GM12801 (cell line): ENCODE measurements around the gene RASAL2.

Experiments
- CTCF ChIP-seq: IDR thresholded peaks from one replicate; pipeline ENCODE4 v1.5.1; 2011; ENCODE audit warnings: control low read depth; ENCODE audit not compliant: insufficient read length; ENCODE audit errors: extremely low read depth

Gene RASAL2

GRCh38 chr1:178169649-178170048 is 75.7 kb downstream of the RASAL2 start:
- TF ChIP-seq CTCF: no peak

GRCh38 chr1:178172939-178173338 is 79.0 kb downstream of the RASAL2 start:
- no peak for TF ChIP-seq CTCF

- TF ChIP-seq CTCF: no peak
Observed at GRCh38 chr1:178174539-178174938, 80.6 kb downstream of the RASAL2 start.

- TF ChIP-seq CTCF: no peak
Observed at GRCh38 chr1:178180405-178180804, 86.5 kb downstream of the RASAL2 start.

GRCh38 chr1:178183796-178184195 is 89.9 kb downstream of the RASAL2 start:
- TF ChIP-seq CTCF: no peak

GRCh38 chr1:178188306-178188705 is 94.4 kb downstream of the RASAL2 start:
- TF ChIP-seq CTCF: no peak

- TF ChIP-seq CTCF: no peak
Observed at GRCh38 chr1:178189814-178190213, 95.9 kb downstream of the RASAL2 start.

GRCh38 chr1:178190881-178191280 is 97.0 kb downstream of the RASAL2 start:
- no peak for TF ChIP-seq CTCF
